NCI-H2081 (cell line): ENCODE results near the gene CXCL14.

Experiments used
- DNase-seq, 2 experiments: peaks; one replicate each; lab custom pipeline; 2025; lab: John Stamatoyannopoulos, UW

Gene CXCL14

GRCh38 chr5:135596157-135596763, 17.5 kb upstream of the CXCL14 start:
- no peak for DNase-seq

DNA sequence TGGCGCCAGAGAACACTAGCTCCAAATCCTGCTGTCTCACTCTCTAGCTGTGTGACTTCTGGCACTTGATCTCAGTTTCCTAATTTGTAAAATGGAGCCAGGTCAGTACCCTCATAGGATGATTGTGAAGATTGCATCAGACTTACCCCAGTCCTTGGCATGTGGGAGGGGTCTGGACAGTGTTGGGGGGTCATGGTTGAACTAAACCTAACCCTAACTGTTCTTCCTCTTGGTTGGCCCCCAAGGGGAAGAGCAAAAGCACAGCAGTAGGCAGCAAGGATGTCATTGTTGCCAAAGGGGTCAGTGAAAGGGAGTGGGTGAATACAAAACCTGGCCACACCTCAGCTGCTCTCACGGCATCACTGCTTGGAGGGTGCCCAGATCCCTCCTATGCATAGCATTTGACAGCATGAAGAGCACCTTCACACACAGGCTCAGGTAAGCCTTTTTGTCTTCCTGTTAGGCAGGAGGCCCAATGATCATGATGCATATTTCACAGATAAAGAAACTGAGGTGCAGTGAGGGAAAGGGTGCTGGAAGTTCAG, 15.7 kb upstream of the CXCL14 start:
- DNase-seq, result no peak

DNA sequence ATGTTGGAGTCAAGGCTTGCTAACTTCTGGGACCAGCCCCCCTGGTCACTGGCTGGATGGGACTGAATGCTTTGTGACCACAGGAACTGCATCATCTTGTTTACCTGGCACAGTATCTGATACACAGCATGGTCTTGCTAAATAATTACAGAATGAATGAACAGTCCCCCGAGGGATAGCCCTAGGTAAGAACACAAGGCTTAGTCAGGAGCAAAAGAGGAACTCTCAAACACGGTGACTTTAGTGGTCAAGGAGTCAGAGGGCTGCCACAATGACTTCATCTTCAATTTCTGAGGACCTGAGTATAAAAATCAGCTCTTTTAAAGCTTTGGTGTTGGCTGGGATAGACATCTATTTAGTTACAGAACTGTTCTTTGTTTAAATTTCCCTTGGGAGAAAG, 15.1 kb upstream of the CXCL14 start:
- DNase-seq, result no peak

DNA sequence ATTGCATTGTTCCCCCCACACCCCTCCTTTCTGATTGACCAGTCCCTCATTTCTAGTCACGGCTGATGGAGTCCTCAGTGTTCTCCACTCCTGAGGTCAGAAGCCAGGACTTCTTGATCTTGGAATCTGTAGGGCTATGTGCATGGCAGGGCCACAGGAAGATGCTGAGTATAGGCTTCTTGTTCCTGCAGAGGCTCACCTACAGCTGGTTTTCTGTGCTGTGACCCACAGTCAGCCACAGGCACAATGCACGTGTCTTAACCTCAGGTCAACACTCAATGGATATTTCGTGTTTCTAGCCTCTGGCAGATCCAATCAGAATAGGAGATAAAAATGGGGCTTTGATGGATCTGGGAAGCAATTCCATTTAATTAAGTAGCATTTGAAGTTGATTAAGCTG, 14.3 kb upstream of the CXCL14 start:
- DNase-seq, result no peak

- DNase-seq, result no peak
These were observed 13.7 kb upstream of the CXCL14 start for GRCh38 chr5:135592312-135593045.

GRCh38 chr5:135591277-135591676, 12.5 kb upstream of the CXCL14 start:
- DNase-seq, result no peak

- no peak for DNase-seq
These were observed 10.4 kb upstream of the CXCL14 start for GRCh38 chr5:135589152-135589551.

GRCh38 chr5:135587721-135588663, 9.2 kb upstream of the CXCL14 start:
- DNase-seq, result no peak

DNA sequence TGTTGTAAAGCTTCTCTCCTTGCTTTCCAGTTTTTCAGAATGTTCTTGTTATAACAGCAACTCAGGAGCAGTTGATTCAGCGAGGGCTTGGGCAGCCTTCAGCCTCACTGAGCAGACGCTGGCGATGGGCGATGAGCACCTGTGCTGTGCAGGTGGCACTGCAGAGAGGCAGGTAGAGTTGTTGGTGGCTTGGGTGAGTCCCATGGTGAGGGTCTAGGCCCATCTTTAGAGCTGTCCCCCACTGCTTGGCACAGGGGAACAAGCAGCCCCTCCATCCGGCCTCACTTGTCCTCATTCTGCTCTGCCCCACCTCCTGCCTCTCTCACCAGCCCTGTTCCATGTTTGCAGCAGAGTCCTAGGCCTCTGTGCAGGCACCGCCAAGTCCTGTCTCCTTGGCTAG, 6.1 kb upstream of the CXCL14 start:
- no peak for DNase-seq

- no peak for DNase-seq
These were observed 5.5 kb upstream of the CXCL14 start for GRCh38 chr5:135584276-135584675.

DNA sequence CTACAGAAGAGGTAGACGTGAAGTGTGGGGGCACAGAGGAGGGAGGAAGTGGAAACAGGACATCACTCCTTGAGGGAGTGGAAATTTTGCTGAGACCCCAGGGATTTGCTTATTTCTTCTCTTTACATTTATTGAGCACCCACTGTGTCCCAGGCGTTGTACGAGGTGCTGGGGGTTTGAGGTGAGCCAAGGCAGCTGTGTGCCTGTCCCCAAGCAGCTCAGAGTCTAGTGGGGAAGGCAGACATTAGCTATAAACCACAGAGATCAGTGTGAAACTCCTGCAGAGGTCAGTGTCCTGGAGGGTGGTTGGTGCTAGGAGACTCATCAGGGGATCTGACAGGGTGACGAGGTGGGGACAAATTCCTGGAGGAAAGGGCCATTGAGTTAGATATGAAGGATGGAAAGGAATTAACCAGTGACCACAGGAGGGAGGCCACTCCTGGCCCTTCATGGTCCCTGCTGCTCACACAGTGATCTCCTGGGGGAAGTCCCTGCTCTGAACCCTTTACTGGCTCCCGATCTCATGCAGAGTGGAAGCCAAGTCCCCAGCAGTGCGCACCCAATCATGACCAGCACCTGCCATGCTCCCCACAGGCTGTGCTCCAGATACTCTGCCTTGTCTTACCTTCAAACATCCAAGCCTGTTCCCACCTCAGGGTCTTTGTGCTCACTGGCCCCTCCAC, 3.4 kb upstream of the CXCL14 start:
- DNase-seq, result no peak

DNA sequence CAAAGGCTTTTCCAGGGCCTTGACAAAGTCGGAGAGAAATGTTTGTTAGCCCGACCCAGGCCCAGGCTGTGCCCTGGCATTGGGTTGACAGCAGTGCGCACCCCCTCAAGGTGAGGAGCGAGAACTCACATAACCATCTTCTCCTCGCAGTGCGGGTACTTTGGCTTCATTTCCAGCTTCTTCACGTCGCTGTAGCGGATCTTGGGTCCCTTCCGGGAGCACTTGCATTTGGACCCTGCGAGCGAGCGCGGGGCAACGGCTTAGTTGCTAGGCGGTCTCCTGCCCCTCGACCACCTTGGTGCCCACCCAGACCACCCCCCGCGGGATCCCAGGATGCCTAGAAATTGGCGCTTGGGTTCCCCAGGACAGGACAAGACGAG, 496 bp downstream of the CXCL14 start:
- DNase-seq, result no peak

- DNase-seq, result no peak
These were observed 1.4 kb downstream of the CXCL14 start for GRCh38 chr5:135577421-135577820.

GRCh38 chr5:135576075-135576599, 2.7 kb downstream of the CXCL14 start:
- DNase-seq, result no peak

GRCh38 chr5:135574493-135574892, 4.3 kb downstream of the CXCL14 start:
- DNase-seq, result no peak

DNA sequence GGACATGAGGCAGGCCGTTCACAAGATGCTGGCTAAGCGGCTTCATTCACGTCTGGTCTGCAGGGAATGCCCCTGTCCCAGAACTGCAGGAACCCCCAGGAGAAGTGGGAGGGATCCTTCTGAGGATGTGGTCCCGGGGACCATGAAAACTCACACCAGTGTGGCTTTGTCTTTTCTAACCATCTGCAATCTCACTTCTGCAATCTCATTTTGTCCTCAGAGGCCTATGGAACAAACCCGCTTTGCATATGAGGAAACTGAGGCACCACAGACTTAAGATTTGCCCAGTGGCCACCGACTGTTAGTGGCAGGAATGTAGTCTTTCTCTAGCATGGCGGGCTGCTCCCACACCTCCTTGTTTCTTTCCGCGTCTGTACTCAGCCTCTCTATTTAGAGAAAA, 6.9 kb downstream of the CXCL14 start:
- DNase-seq, result no peak

DNA sequence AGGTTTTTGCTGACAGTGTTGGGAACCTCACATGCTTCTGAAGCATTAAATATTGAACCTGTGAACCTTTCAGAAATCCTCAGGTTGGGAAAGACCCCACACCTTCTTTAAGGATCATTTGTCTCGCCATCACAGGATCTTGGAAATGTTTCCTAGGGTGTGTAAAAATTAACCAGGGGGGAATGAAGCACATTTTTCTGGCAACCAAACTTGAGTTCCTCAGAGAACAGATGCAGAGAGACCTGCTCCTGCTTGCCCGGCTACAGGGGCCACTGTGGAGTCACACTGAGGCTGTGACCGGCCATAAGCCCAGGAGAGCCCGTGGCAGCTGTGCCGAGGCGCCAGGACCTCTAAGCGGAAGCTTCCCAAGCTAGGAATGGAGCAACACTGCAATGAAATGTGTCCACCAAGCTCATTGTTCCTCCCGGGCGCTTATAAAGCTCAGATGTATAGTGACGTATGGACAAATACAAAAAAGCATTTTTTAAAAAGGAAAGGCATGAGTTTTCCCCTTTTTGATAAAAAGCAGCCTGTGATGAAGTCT, 7.7 kb downstream of the CXCL14 start:
- DNase-seq, result no peak

DNA sequence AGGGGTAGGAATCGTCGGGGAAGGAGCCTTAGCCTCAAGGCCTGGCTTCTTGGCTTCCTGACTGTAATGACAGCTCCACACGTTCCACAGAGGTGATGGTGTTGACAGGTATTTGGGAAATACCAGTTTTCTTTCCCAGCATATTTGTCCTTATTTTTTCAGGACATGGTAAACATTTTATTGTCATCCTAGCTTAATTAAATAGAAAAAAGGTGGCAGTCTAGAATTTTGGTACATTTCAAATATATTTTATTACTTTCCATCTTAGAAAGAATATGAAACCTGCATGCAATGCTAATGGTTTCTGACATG, 8.4 kb downstream of the CXCL14 start:
- no peak for DNase-seq

GRCh38 chr5:135569755-135570452, 8.9 kb downstream of the CXCL14 start:
- peak in 1 of 2 experiments; percentile 45 for DNase-seq

DNA sequence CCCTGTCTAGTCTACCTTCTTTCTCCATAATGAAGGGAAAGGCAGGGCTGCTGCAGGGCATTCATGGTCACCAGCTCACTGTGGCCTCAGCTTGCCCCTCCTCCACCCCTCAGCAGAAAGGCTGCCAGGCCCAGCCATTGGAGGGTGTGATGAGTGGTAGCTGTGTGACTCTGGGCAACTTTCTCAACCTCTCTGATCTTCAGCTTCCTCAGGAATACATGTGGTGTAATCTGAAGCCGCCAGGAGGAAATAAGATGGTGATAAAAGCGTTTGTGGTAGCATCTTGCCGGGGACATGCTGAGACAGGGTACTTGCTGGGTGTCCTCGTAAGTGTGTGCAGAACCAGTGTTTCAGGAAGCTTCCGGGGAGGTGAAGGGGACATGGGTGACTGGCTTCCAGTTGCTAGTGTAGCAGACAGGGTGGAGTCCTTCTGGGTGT, 9.8 kb downstream of the CXCL14 start:
- DNase-seq, result no peak

- DNase-seq, result no peak
These were observed 10.5 kb downstream of the CXCL14 start for GRCh38 chr5:135568246-135568645.
